Brain microvascular endothelial cell (primary cell): ENCODE data around the gene PIK3C2G.

Experiments
- DNase-seq: peaks from one replicate; pipeline ENCODE4 v3.0.0-alpha.2; 2020
- H3K27ac ChIP-seq: fragments of 250-450 bp; sonication (Bioruptor Pico); 2 replicates; pipeline ENCODE4 v1.5.1; 2020; ENCODE audit warnings: mild to moderate bottlenecking, moderate library complexity
- H3K27me3 ChIP-seq: fragments of 250-450 bp; sonication (Bioruptor Pico); replicated peaks from 2 replicates; pipeline ENCODE4 v1.5.1; 2020; ENCODE audit warnings: mild to moderate bottlenecking
- H3K36me3 ChIP-seq: fragments of 250-450 bp; sonication (Bioruptor Pico); replicated peaks from 2 replicates; pipeline ENCODE4 v1.5.1; 2020; ENCODE audit warnings: mild to moderate bottlenecking
- H3K4me3 ChIP-seq: 2 replicates; pipeline ENCODE4 v1.5.1; 2011; ENCODE audit warnings: low read depth, mild to moderate bottlenecking, control low read depth, low read length, moderate library complexity
- CTCF ChIP-seq: IDR thresholded peaks from 2 replicates; pipeline ENCODE4 v1.5.1; 2011; ENCODE audit warnings: low read depth, mild to moderate bottlenecking, moderate library complexity, low read length, control low read depth, inconsistent platforms; ENCODE audit errors: missing control alignments
- in situ Hi-C: cut with HindIII; loops from 2 replicates; pipeline ENCODE4 v1.10.0; 2017; ENCODE audit warnings: low sequenced_read_pairs, low pct_ligation_motif_present

PIK3C2G gene

GRCh38 chr12:18373181-18373580 is 111.9 kb downstream of the PIK3C2G start:
- Histone ChIP-seq H3K27me3 (no peaks in the 10 kb centered on the region), H3K36me3 (no peaks in the 10 kb centered on the region), H3K27ac (no peak overlapping the region), H3K4me3 (no peak overlapping the region)
- DNase-seq, result no peak
- in situ Hi-C loops, result no loop called here
- TF ChIP-seq CTCF, result no peak

GRCh38 chr12:18375131-18375530 is 113.8 kb downstream of the PIK3C2G start:
- TF ChIP-seq CTCF, result no peak
- Histone ChIP-seq H3K4me3 (no peak overlapping the region), H3K36me3 (no peaks in the 10 kb centered on the region), H3K27ac (no peak overlapping the region), H3K27me3 (no peaks in the 10 kb centered on the region)
- DNase-seq, result no peak
- in situ Hi-C loops, result no loop called here

GRCh38 chr12:18375583-18375982 is 114.3 kb downstream of the PIK3C2G start:
- Histone ChIP-seq H3K36me3 (no peaks in the 10 kb centered on the region), H3K27me3 (no peaks in the 10 kb centered on the region), H3K27ac (no peak overlapping the region), H3K4me3 (no peak overlapping the region)
- no peak for TF ChIP-seq CTCF
- in situ Hi-C loops, result no loop called here
- no peak for DNase-seq

- DNase-seq, result peak; percentile 62
- Histone ChIP-seq H3K36me3 (no peaks in the 10 kb centered on the region), H3K27ac (peak overlapping the region; percentile 91), H3K4me3 (no peak overlapping the region), H3K27me3 (no peaks in the 10 kb centered on the region)
- TF ChIP-seq CTCF, result no peak
- in situ Hi-C loops, result no loop called here
Observed at GRCh38 chr12:18382236-18382885, 121.0 kb downstream of the PIK3C2G start.

GRCh38 chr12:18383203-18383602 is 121.9 kb downstream of the PIK3C2G start:
- peak overlapping the region; percentile 15 for H3K4me3 ChIP-seq
- H3K27ac ChIP-seq, result peak overlapping the region; percentile 91
- no peaks in the 10 kb centered on the region for H3K27me3 ChIP-seq
- in situ Hi-C loops, result no loop called here
- no peak for TF ChIP-seq CTCF
- peak; percentile 92 for DNase-seq
- H3K36me3 ChIP-seq, result no peaks in the 10 kb centered on the region

GRCh38 chr12:18387706-18388105 is 126.4 kb downstream of the PIK3C2G start:
- peak; percentile 29 for DNase-seq
- no peak for TF ChIP-seq CTCF
- Histone ChIP-seq H3K27me3 (no peaks in the 10 kb centered on the region), H3K27ac (no peak overlapping the region), H3K36me3 (no peaks in the 10 kb centered on the region), H3K4me3 (no peak overlapping the region)
- in situ Hi-C loops, result no loop called here
